ENCODE measurements around the gene RETREG2.

The RETREG2 gene

GRCh38 chr2:219169930-219170654, 8.0 kb upstream of the RETREG2 start, which contains the start of gene SLC23A3:
Gene SLC23A3 (minus strand): TSS chr2:219170029. CDS start chr2:219169984, 45 bp downstream.
- no peak for DNase-seq (ENCODE audit: low read depth)

- no peak for DNase-seq (ENCODE audit: low read depth)
Observed at GRCh38 chr2:219171231-219171651, 6.8 kb upstream of the RETREG2 start.

GRCh38 chr2:219172231-219173154, 5.6 kb upstream of the RETREG2 start:
- no peak for DNase-seq (ENCODE audit: low read depth)

- no peak for DNase-seq (ENCODE audit: low read depth)
Observed at GRCh38 chr2:219173176-219173575, 4.9 kb upstream of the RETREG2 start.

GRCh38 chr2:219174146-219174545, 3.9 kb upstream of the RETREG2 start:
- no peak for DNase-seq (ENCODE audit: low read depth)

- no peak for DNase-seq (ENCODE audit: low read depth)
Observed at GRCh38 chr2:219174801-219175200, 3.3 kb upstream of the RETREG2 start.

- DNase-seq (ENCODE audit: low read depth), result no peak
Observed at GRCh38 chr2:219175486-219175885, 2.6 kb upstream of the RETREG2 start.

GRCh38 chr2:219175928-219176817, 1.9 kb upstream of the RETREG2 start:
- DNase-seq (ENCODE audit: low read depth), result peak; percentile 8

GRCh38 chr2:219176818-219177551, 1.1 kb upstream of the RETREG2 start, which contains the start of gene CNPPD1:
Gene CNPPD1 (minus strand): TSS chr2:219176925. CDS start chr2:219176828, 97 bp downstream.
- peak; percentile 71 for DNase-seq (ENCODE audit: low read depth)

GRCh38 chr2:219178377-219179175, 501 bp downstream of the RETREG2 start:
- peak; percentile 10 for DNase-seq (ENCODE audit: low read depth)

GRCh38 chr2:219179601-219180465, 1.8 kb downstream of the RETREG2 start:
- no peak for DNase-seq (ENCODE audit: low read depth)

- DNase-seq (ENCODE audit: low read depth), result no peak
Observed at GRCh38 chr2:219180961-219181360, 2.9 kb downstream of the RETREG2 start.

GRCh38 chr2:219181531-219181930, 3.5 kb downstream of the RETREG2 start:
- no peak for DNase-seq (ENCODE audit: low read depth)

- no peak for DNase-seq (ENCODE audit: low read depth)
Observed at GRCh38 chr2:219182331-219183150, 4.5 kb downstream of the RETREG2 start.

GRCh38 chr2:219183151-219183772, 5.2 kb downstream of the RETREG2 start:
- no peak for DNase-seq (ENCODE audit: low read depth)

GRCh38 chr2:219184121-219184520, 6.0 kb downstream of the RETREG2 start:
- DNase-seq (ENCODE audit: low read depth), result no peak

GRCh38 chr2:219186754-219187456, 8.8 kb downstream of the RETREG2 start:
- no peak for DNase-seq (ENCODE audit: low read depth)

All from stimulated activated CD8-positive, alpha-beta memory T cell treated with anti-CD3 and anti-CD28 coated beads, Interleukin-7, amount 100 ng/mL, for 24 hours (primary cell).